ENCODE measurements around the gene SSC5D. TPM values are rescaled to one million over a fixed set of nuclear protein-coding genes. Genes with fewer than 3 reads are reported as not detected.

Gene SSC5D
- total and polyA plus RNA-seq, 9 of the 15 experiments (the other 6 are each of a cell fraction or from before 2014, with no cell fraction given), result 0.04 to 0.71 (median 0.14) TPM; not detected in 2

DNA sequence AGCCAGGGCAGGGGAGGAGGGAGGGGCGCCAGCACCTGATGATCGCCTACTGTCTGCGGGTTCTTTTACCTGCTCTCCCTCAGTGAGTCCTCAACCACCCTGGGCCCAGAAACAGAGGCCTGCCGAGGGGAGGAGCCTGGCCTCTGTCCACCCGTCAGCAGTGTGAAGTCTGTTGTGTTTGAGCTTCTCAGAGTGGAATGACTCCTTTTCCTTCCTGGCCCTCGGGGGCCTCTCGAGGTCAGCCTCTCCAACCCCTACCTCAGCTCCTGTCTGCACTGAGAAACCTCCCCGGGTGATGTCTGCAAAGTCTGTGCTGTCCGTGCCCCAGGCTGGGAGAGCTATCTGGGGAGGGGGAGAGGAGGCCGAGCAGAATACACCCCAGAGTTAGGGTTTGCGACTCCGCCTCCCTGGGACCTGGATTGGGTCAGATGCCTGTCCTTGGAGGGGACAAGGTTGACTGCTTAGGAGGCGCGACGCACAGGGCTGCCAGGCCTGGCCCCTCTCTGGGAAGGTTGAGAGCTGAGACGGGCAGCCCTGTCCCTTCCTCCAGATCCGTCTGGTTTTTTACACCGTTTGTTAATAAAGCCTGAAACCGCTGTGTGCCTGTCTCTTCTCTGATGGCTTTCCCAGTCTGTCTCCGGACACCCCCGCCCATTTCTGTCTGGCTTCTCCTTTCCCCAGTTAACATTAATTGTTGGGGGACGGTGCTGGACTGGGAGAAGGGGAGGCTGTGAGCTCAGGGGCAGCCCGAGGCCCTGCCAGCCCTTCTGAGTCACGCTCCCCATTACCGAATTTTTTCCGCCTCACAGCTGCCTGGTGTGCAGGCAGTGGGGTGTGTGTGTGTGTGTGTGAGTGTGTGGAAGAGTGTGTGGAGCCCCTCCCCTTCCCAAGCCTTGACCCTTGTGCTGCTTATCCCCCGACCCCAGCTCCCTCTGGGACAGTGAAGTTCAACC is 989 bp upstream of the SSC5D start (continued):
- TF ChIP-seq, protein P1, sequence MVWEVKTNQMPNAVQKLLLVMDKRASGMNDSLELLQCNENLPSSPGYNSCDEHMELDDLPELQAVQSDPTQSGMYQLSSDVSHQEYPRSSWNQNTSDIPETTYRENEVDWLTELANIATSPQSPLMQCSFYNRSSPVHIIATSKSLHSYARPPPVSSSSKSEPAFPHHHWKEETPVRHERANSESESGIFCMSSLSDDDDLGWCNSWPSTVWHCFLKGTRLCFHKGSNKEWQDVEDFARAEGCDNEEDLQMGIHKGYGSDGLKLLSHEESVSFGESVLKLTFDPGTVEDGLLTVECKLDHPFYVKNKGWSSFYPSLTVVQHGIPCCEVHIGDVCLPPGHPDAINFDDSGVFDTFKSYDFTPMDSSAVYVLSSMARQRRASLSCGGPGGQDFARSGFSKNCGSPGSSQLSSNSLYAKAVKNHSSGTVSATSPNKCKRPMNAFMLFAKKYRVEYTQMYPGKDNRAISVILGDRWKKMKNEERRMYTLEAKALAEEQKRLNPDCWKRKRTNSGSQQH (CRISPR knock-in tag; IDR thresholded peaks at IDR 0.05), result no peak
- TF ChIP-seq ELF4 (CRISPR knock-in tag; IDR thresholded peaks at IDR 0.05) (peak; percentile 8; the same call in 1 of the 2 replicates), RBM14 (IDR thresholded peaks at IDR 0.05; ENCODE audit: borderline replicate concordance, insufficient read depth, low read depth, low read length) (no peak), FUS (optimal IDR thresholded peaks at IDR 0.05; ENCODE audit: low read depth, low read length) (no peak), CHD1 (IDR thresholded peaks at IDR 0.05; ENCODE audit: low read length) (no peak), JUND (IDR thresholded peaks at IDR 0.05; ENCODE audit: borderline replicate concordance, low read depth, low read length) (peak; percentile 79), JUND (tag; IDR thresholded peaks at IDR 0.05; ENCODE audit: borderline replicate concordance, low read depth, low read length) (no peak; the same call in 2 of the 3 replicates), ZSCAN29 (IDR thresholded peaks at IDR 0.05) (no peak), SRF (CRISPR knock-in tag; IDR thresholded peaks at IDR 0.05) (no peak), TCF3 (CRISPR knock-in tag; IDR thresholded peaks at IDR 0.05) (no peak), TAF9B (IDR thresholded peaks at IDR 0.05; ENCODE audit: partially characterized antibody) (no peak), MED1 (CRISPR knock-in tag; IDR thresholded peaks at IDR 0.05; ENCODE audit: borderline replicate concordance) (no peak), HNRNPK (IDR thresholded peaks at IDR 0.05; ENCODE audit: low read depth, low read length, poor library complexity, severe bottlenecking) (no peak), KDM4B (IDR thresholded peaks at IDR 0.05; ENCODE audit: borderline replicate concordance in 2 of 2, low read depth in 1 of 2) (no peak)
- TF ChIP-seq, protein P2, sequence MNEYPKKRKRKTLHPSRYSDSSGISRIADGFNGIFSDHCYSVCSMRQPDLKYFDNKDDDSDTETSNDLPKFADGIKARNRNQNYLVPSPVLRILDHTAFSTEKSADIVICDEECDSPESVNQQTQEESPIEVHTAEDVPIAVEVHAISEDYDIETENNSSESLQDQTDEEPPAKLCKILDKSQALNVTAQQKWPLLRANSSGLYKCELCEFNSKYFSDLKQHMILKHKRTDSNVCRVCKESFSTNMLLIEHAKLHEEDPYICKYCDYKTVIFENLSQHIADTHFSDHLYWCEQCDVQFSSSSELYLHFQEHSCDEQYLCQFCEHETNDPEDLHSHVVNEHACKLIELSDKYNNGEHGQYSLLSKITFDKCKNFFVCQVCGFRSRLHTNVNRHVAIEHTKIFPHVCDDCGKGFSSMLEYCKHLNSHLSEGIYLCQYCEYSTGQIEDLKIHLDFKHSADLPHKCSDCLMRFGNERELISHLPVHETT (CRISPR knock-in tag; conservative IDR thresholded peaks at IDR 0.05 in 1 of 2, IDR thresholded peaks at IDR 0.05 in 1 of 2), result 0 out of 4 replicates have a peak, but pooled peaks of 1 of the 2 experiments have one; percentile 57
- TF ChIP-seq, protein P3, sequence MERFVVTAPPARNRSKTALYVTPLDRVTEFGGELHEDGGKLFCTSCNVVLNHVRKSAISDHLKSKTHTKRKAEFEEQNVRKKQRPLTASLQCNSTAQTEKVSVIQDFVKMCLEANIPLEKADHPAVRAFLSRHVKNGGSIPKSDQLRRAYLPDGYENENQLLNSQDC (CRISPR knock-in tag; IDR thresholded peaks at IDR 0.05), result no peak
- TF ChIP-seq, protein P4, sequence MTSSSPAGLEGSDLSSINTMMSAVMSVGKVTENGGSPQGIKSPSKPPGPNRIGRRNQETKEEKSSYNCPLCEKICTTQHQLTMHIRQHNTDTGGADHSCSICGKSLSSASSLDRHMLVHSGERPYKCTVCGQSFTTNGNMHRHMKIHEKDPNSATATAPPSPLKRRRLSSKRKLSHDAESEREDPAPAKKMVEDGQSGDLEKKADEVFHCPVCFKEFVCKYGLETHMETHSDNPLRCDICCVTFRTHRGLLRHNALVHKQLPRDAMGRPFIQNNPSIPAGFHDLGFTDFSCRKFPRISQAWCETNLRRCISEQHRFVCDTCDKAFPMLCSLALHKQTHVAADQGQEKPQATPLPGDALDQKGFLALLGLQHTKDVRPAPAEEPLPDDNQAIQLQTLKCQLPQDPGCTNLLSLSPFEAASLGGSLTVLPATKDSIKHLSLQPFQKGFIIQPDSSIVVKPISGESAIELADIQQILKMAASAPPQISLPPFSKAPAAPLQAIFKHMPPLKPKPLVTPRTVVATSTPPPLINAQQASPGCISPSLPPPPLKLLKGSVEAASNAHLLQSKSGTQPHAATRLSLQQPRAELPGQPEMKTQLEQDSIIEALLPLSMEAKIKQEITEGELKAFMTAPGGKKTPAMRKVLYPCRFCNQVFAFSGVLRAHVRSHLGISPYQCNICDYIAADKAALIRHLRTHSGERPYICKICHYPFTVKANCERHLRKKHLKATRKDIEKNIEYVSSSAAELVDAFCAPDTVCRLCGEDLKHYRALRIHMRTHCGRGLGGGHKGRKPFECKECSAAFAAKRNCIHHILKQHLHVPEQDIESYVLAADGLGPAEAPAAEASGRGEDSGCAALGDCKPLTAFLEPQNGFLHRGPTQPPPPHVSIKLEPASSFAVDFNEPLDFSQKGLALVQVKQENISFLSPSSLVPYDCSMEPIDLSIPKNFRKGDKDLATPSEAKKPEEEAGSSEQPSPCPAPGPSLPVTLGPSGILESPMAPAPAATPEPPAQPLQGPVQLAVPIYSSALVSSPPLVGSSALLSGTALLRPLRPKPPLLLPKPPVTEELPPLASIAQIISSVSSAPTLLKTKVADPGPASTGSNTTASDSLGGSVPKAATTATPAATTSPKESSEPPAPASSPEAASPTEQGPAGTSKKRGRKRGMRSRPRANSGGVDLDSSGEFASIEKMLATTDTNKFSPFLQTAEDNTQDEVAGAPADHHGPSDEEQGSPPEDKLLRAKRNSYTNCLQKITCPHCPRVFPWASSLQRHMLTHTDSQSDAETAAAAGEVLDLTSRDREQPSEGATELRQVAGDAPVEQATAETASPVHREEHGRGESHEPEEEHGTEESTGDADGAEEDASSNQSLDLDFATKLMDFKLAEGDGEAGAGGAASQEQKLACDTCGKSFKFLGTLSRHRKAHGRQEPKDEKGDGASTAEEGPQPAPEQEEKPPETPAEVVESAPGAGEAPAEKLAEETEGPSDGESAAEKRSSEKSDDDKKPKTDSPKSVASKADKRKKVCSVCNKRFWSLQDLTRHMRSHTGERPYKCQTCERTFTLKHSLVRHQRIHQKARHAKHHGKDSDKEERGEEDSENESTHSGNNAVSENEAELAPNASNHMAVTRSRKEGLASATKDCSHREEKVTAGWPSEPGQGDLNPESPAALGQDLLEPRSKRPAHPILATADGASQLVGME (CRISPR knock-in tag; IDR thresholded peaks at IDR 0.05), result no peak
